GM23248 (cell line): ENCODE results near the gene GNG14.

Experiments used
- EZH2 ChIP-seq: fragments of 200-600 bp; sonication (generic); IDR thresholded peaks from 2 replicates; pipeline ENCODE4 v1.6.1; 2018; ENCODE audit warnings: antibody characterized with exemption, mild to moderate bottlenecking; ENCODE audit not compliant: insufficient read depth, poor library complexity, severe bottlenecking
- EZH2phosphoT487 ChIP-seq: fragments of 200-600 bp; sonication (generic); IDR thresholded peaks from 2 replicates; pipeline ENCODE4 v1.6.1; 2018; ENCODE audit warnings: antibody characterized with exemption, moderate library complexity, mild to moderate bottlenecking, low read depth; ENCODE audit not compliant: insufficient read depth

DNA sequence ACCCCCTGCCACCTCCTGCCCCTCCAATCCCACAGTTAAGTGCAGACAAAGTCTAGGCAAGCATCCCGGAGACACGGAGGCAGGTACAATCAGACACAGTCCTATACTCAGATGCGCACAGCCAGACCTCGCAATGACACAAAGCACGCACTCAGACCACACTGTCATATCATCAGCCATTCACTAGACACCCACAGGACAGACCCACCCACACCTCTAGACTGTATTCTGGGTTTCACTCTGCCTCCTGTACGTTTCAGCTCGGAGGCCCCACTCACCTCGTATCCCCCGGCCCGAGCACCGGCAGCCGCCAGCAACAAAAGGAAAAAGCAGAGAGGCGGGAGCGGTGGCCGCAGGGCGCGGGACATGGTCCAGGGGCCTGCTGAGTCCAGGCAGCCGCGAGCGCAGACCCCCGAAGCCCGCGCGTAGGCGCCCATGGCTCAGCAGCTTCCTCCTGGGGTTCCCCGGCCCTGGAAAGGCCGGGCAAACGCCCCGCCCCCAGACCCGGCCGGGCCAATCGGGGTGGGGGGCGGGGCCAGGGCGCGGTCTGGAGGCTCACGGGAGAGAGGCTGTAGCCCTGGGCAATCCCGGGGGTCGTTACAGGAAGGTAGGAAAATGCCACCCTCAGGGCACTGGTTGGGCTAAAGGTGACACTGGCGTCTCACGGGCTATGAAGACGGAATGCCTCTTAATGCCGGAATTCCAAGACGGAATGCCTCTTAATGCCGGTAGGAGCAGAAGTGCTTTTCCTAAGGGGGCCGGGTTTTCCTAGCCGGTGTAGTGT lies 21.3 kb upstream of the GNG14 start, which contains the start of the genes MAN2B1 and WDR83:
- no peak for TF ChIP-seq EZH2phosphoT487
- TF ChIP-seq EZH2: no peak
